Measurements from ENCODE around the gene SIRPG. TPM values are rescaled to one million over a fixed set of nuclear protein-coding genes. Genes with fewer than 3 reads are reported as not detected.

The SIRPG gene
- total and polyA plus RNA-seq, 2 of the 13 experiments (the other 11 are each of a cell fraction or from before 2014, with no cell fraction given), result not detected

DNA sequence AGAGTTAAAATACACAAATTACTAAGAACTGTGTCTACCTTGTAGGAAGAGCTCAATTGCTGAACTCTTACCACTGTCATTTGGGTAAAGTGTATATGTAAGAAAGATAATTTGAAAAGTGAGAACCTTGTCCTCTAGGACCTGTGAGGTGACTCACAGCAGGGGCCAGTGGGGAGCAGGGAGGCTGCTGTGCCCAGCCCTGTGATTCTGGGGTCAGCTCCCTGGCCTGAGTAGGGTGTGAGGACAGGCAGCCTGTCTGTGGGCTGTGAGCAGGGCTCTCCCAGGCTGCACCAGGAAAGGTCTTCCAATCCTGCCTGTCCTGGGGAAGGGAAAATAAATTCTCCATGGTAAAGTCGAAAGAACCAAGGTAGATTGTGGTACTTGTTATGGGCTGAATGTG lies 27.3 kb upstream of the SIRPG start:
- no peak for TF ChIP-seq CREB1 (IDR thresholded peaks at IDR 0.05)
- no peak for TF ChIP-seq CREB1 (CRISPR knock-in tag; IDR thresholded peaks at IDR 0.05)
- no peak for TF ChIP-seq RAD21 (CRISPR knock-in tag; IDR thresholded peaks at IDR 0.05)
- no peak for TF ChIP-seq ZNF720 (CRISPR knock-in tag; IDR thresholded peaks at IDR 0.05)
- TF ChIP-seq, protein P1, sequence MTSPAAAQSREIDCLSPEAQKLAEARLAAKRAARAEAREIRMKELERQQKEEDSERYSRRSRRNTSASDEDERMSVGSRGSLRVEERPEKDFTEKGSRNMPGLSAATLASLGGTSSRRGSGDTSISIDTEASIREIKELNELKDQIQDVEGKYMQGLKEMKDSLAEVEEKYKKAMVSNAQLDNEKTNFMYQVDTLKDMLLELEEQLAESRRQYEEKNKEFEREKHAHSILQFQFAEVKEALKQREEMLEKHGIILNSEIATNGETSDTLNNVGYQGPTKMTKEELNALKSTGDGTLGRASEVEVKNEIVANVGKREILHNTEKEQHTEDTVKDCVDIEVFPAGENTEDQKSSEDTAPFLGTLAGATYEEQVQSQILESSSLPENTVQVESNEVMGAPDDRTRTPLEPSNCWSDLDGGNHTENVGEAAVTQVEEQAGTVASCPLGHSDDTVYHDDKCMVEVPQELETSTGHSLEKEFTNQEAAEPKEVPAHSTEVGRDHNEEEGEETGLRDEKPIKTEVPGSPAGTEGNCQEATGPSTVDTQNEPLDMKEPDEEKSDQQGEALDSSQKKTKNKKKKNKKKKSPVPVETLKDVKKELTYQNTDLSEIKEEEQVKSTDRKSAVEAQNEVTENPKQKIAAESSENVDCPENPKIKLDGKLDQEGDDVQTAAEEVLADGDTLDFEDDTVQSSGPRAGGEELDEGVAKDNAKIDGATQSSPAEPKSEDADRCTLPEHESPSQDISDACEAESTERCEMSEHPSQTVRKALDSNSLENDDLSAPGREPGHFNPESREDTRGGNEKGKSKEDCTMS (CRISPR knock-in tag; conservative IDR thresholded peaks at IDR 0.05), result no peak
- TF ChIP-seq ZNF644 (CRISPR knock-in tag; IDR thresholded peaks at IDR 0.05; ENCODE audit: low read depth), result no peak
- TF ChIP-seq ZSCAN20 (CRISPR knock-in tag; IDR thresholded peaks at IDR 0.05; ENCODE audit: borderline replicate concordance), result no peak
- TF ChIP-seq, protein P2, sequence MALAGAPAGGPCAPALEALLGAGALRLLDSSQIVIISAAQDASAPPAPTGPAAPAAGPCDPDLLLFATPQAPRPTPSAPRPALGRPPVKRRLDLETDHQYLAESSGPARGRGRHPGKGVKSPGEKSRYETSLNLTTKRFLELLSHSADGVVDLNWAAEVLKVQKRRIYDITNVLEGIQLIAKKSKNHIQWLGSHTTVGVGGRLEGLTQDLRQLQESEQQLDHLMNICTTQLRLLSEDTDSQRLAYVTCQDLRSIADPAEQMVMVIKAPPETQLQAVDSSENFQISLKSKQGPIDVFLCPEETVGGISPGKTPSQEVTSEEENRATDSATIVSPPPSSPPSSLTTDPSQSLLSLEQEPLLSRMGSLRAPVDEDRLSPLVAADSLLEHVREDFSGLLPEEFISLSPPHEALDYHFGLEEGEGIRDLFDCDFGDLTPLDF (CRISPR knock-in tag; IDR thresholded peaks at IDR 0.05), result no peak
- TF ChIP-seq SOX13 (IDR thresholded peaks at IDR 0.05), result no peak
- TF ChIP-seq SOX13 (CRISPR knock-in tag; conservative IDR thresholded peaks at IDR 0.05 in 1 of 2, IDR thresholded peaks at IDR 0.05 in 1 of 2), result no peak
- no peak for TF ChIP-seq ZNF891 (CRISPR knock-in tag; IDR thresholded peaks at IDR 0.05)
- no peak for TF ChIP-seq ZNF20 (CRISPR knock-in tag; IDR thresholded peaks at IDR 0.05)
- TF ChIP-seq GABPA (IDR thresholded peaks at IDR 0.05; ENCODE audit: low read depth, low read length), result no peak
- no peak for TF ChIP-seq GABPA (CRISPR knock-in tag; IDR thresholded peaks at IDR 0.05; ENCODE audit: low read depth)
- TF ChIP-seq ZFP36L2 (CRISPR knock-in tag; IDR thresholded peaks at IDR 0.05), result no peak
- no peak for TF ChIP-seq BORCS8-MEF2B (CRISPR knock-in tag; IDR thresholded peaks at IDR 0.05)
- no peak for TF ChIP-seq STAG1 (CRISPR knock-in tag; IDR thresholded peaks at IDR 0.05)
- TF ChIP-seq GTF2F1 (IDR thresholded peaks at IDR 0.05; ENCODE audit: low read length), result no peak
- no peak for TF ChIP-seq ZNF446 (CRISPR knock-in tag; IDR thresholded peaks at IDR 0.05)
- TF ChIP-seq YY1 (IDR thresholded peaks at IDR 0.05; ENCODE audit: insufficient read depth, insufficient replicate concordance, low read depth, low read length), result no peak
- TF ChIP-seq REL (CRISPR knock-in tag; conservative IDR thresholded peaks at IDR 0.05), result no peak
- no peaks in the 10 kb centered on the region for H4K20me1 ChIP-seq (ENCODE audit: insufficient read depth, low read length)
- no peaks in the 10 kb centered on the region for H3K4me1 ChIP-seq (ENCODE audit: insufficient read depth, low read length)
- no peak overlapping the region for H3K4me2 ChIP-seq (ENCODE audit: low read depth, low read length)
- ATAC-seq, result no peak
- intact Hi-C loops (cut with micrococcal nuclease; ENCODE audit: unreplicated experiment) (no loop called here), in situ Hi-C loops (cut with HindIII; ENCODE audit: extremely low pct_ligation_motif_present, low pct_unique_long_range_greater_than_20kb) (no loop called here)
- BruUV-seq (replicated peaks), result no TSS peak
- no peaks in the 10 kb centered on the region for H3K36me3 ChIP-seq (replicated peaks in 1 of 2; ENCODE audit: control insufficient read depth in 1 of 2, insufficient read depth in 2 of 2, low read length in 2 of 2)
- FAIRE-seq, result no peak
- H3K79me2 ChIP-seq (ENCODE audit: insufficient read depth, low read length), result no peaks in the 10 kb centered on the region
- POLR2A ChIA-PET, result no interaction called here
- H3K9ac ChIP-seq (ENCODE audit: insufficient read depth, low read depth, low read length), result no peak overlapping the region
- H3K27ac ChIP-seq (ENCODE audit: extremely low read length, insufficient read depth, low read length), result no peak overlapping the region
- CTCF ChIA-PET (ENCODE audit: low intra/inter-chr PET ratio, low total read pairs), result no interaction called here
- DNase-seq (ENCODE audit: low spot score), result no peak
- H3K9me3 ChIP-seq (ENCODE audit: low read length), result peaks cover 13% of the 10 kb centered on the region; the same call in 1 of the 2 replicates
- 0% methylated on average over 1 of the region's 1 CpG for WGBS (ENCODE audit: low lambda C conversion rate)
- no peak overlapping the region for H2AFZ ChIP-seq (ENCODE audit: low read length)
- H3K4me3 ChIP-seq (replicated peaks in 1 of 3; ENCODE audit: insufficient read depth in 1 of 3, low read depth in 2 of 3, low read length in 3 of 3), result no peak overlapping the region
- peaks cover 0 to 11% of the 10 kb centered on the region in 2 experiments; a peak in 1 of 5 replicates for H3K27me3 ChIP-seq (ENCODE audit: control insufficient read depth in 1 of 2, insufficient read depth in 2 of 2, low read length in 2 of 2)
